GM21737 (cell line): Measurements from ENCODE around the gene GAB1.
A peak's percentile ranks its signal among the peaks of the same experiment; 100 is the strongest.

Experiments
- ATAC-seq: cut with Tn5 transposase; IDR thresholded peaks from one replicate; pipeline ENCODE4 v1.9.1; 2021; ENCODE audit warnings: mild to moderate bottlenecking, moderate library complexity; ENCODE audit not compliant: unreplicated experiment

GAB1 gene

DNA sequence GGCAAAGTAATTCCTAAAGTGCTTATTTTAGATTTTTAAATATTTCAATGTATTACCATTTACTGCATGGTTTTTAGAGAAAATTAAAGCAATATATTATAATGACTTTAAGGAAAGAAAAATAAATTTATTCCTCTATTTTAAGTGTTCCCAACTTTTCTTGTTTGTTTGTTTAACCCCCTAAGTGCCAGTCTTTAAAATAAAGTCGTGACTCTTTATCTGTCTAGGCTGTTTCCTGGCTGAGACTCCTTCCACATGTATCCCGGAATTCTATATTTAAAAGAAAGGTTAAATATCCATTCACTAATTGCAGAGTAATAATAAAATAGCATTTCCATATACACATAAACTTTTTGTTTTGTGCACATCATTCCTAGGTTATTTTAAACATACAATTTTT lies 71.2 kb downstream of the GAB1 start:
- ATAC-seq: no peak

DNA sequence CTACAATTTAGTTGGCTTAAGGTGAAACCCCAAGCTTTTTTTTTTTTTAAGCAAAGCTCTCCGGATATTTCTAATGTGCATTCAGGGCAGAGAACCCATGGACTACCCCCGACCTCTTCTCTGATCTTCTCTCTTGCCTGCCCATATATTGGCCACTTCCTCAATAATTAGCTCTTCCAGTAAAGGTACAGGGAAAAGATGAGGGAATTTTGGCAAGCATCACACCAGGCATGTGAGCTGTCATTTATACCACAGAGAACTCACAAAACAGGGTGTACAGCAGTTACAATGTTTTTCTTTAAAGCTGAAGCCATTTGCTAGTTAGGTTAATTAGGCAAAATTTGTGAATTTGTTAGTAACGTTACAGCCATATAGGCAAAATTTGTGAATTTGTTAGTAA lies 73.3 kb downstream of the GAB1 start:
- ATAC-seq: no peak

- ATAC-seq: no peak
Observed at GRCh38 chr4:143411527-143412419, 75.1 kb downstream of the GAB1 start.

DNA sequence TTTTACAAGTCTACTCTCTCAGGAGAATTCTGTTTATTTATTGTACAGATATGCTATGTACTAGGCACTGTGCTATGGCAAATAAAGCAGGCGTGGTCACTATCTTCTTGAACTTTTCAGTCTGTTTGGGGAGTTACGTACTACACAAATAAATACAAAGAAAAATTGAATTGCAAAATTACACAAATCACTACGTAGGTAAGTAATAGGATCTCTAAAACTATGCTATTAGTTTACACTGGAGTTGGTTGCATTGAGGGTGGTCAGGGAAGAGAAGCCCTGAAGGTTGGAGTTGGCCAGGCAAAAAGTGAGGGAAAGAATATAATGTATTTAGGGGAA lies 75.7 kb downstream of the GAB1 start:
- ATAC-seq: no peak

- peak; percentile 91 for ATAC-seq
Observed at GRCh38 chr4:143417679-143418403, 81.2 kb downstream of the GAB1 start.

- peak; percentile 30 for ATAC-seq
Observed at GRCh38 chr4:143420227-143420626, 83.6 kb downstream of the GAB1 start.

DNA sequence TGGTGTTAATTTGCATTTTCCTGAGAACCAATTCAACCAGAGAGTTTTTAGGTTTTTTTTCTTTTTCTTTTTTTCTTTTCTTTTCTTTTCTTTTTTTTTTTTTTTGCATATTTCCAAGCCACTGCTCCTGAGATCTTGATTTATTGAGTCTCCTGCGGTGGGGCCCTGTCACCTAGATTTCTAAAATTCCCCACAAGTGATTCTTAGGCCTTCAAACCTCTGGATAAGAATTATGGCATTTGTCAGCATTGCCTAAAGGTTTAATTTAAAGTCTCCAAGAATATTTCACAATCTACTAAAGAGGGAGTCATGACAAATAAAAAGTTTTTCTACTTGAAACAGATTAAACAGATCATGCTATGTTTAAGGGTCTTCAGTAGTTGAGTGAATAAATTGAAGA lies 84.9 kb downstream of the GAB1 start:
- ATAC-seq: no peak

DNA sequence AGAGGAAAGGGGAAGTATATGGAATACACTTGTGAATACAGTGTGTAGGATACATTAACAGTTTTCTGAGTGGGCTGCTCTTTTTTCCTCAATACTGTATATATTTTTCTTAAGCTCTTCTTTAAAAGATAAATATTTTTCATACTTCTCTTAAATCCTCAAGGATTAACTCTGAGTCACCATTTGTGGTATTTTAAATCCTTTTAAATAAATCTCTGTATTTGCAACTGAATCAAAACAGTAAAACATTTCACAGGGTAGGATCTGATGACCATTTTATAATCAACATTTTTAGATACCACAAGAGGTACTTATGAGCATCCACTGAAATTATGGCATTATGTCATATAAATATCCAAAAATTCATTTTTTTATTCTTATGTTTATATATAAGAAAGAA lies 87.6 kb downstream of the GAB1 start:
- ATAC-seq: no peak

DNA sequence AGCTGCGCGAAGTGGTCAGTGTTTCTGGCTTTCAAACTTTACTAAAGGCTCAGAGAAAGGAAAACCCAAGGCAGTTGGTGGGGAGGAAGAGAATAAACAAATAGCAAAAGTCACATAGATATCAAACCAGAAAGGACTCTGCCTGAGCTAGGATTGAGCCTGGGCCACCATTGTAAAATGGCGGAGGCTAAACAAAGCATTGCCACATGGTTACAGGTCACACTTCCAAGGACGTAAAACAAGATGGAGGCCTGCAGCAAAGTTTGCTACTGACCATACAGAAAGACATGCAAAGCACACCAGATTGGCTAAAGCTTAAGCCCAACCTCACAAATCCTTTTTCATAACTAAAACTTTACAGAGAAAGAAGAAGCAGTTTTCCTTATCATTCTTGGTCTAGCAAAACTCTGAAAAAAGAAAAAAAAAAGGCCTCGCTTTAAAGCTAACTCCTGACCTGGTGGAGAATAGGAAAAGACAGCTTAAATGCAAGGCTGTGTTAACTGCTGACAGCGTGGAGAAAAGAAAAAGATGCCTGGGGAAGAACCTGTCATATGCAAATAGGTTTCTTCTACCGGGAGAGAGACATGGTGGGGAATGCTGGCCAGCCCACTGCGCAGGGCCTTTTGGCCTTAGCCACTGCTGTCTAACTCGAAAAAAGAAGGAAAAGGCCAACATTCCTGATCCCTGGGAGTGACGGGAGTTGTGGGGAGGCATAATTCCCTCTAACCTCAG lies 95.0 kb downstream of the GAB1 start:
- ATAC-seq: no peak

GRCh38 chr4:143432258-143432591 lies 95.5 kb downstream of the GAB1 start:
- ATAC-seq: no peak

GRCh38 chr4:143433231-143433630 lies 96.6 kb downstream of the GAB1 start:
- no peak for ATAC-seq

- ATAC-seq: no peak
Observed at GRCh38 chr4:143435955-143436354, 99.3 kb downstream of the GAB1 start.

- ATAC-seq: no peak
Observed at GRCh38 chr4:143437476-143437875, 100.8 kb downstream of the GAB1 start.

- ATAC-seq: no peak
Observed at GRCh38 chr4:143437937-143438336, 101.3 kb downstream of the GAB1 start.

DNA sequence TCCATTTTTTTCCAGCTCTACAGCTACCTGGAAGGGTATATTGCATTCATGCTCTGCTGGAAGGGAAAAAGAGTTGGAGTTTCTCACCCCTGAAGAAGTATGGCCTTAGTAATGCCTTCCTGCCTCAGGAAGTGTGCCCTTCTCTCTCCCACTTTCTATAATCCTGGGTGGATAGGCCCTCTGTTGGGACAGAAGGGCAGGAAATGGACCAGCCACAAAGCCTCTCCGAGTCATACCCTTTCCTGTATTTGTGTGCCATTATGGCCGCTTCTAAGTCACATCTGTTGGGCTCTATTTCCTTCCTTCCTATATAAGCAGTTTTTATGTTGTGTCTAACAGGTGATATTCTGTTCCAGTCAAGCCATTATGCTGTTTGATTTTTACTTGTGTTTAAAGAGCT lies 102.0 kb downstream of the GAB1 start:
- ATAC-seq: no peak

- ATAC-seq: no peak
Observed at GRCh38 chr4:143441109-143441508, 104.4 kb downstream of the GAB1 start.

- ATAC-seq: no peak
Observed at GRCh38 chr4:143441678-143442077, 105.0 kb downstream of the GAB1 start.

DNA sequence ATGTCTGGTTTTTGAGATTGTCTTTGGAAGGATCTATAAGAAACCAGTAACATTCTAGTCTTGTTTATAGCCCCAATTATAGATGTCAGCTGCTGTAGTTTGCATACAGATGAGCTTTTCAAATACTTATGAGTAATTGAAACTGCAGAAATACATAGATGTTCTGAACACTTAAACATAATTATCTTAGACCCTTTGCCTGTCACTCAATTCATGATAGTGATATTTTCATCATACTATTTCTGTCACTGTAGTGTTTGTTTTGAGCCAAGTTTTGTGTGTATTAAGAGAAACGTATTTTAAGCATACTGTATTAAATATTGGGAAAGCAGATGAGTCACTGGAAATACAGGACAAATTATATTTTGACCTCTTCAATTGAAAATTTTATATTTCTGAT lies 107.1 kb downstream of the GAB1 start:
- no peak for ATAC-seq

GRCh38 chr4:143451186-143451585 lies 114.5 kb downstream of the GAB1 start:
- no peak for ATAC-seq

GRCh38 chr4:143455211-143455610 lies 118.5 kb downstream of the GAB1 start:
- ATAC-seq: no peak

GRCh38 chr4:143458966-143459365 lies 122.3 kb downstream of the GAB1 start:
- ATAC-seq: no peak
